ENCODE data around the gene ACVR1. TPM values are rescaled to one million over a fixed set of nuclear protein-coding genes. Genes with fewer than 3 reads are reported as not detected.

The ACVR1 gene
- total and polyA plus RNA-seq, 7 experiments from 2014 or later: 6.0 to 42.0 (median 17.8) TPM

- no peak overlapping the region for H3K4me3 Mint-ChIP-seq
- H3K9me3 Mint-ChIP-seq: no peaks in the 10 kb centered on the region
- H3K4me1 Mint-ChIP-seq: peaks cover 8 to 20% (median 14%) of the 10 kb centered on the region in 7 donors
- no peak overlapping the region for H3K4me3 ChIP-seq (ENCODE audit: low read length)
- H3K4me1 ChIP-seq (ENCODE audit: control insufficient read depth in 2 of 2, insufficient read depth in 2 of 2, low read length in 2 of 2): no peaks in the 10 kb centered on the region
- DNase-seq (no peak), ATAC-seq (no peak)
- no peak overlapping the region for H3K27ac Mint-ChIP-seq
- H3K9me3 ChIP-seq (ENCODE audit: control insufficient read depth in 2 of 3, low read length in 3 of 3): no peaks in the 10 kb centered on the region
- peaks cover 26 to 72% (median 53%) of the 10 kb centered on the region in 5 donors for H3K36me3 Mint-ChIP-seq
- H3K27me3 Mint-ChIP-seq: no peaks in the 10 kb centered on the region
- no peaks in the 10 kb centered on the region for H3K27me3 ChIP-seq (ENCODE audit: control insufficient read depth in 2 of 2, insufficient read depth in 2 of 2, low read length in 2 of 2)
- no peak overlapping the region for H3K27ac ChIP-seq (ENCODE audit: low read depth, low read length)
- POLR2A ChIA-PET: no interaction called here
- peaks cover 0 to 15% (median 5%) of the 10 kb centered on the region in 3 experiments for H3K36me3 ChIP-seq (ENCODE audit: control insufficient read depth in 2 of 3, insufficient read depth in 3 of 3, low read length in 3 of 3)
- CTCF ChIA-PET: no interaction called here
- intact Hi-C loops (cut with micrococcal nuclease): no loop called here
These were observed 60.7 kb downstream of the ACVR1 start for GRCh38 chr2:157815421-157815820.

- Mint-ChIP-seq H3K36me3 (peaks cover 27 to 67% (median 44%) of the 10 kb centered on the region in 5 donors), H3K27me3 (no peaks in the 10 kb centered on the region), H3K27ac (no peak overlapping the region), H3K9me3 (no peaks in the 10 kb centered on the region), H3K4me3 (no peak overlapping the region), H3K4me1 (peaks cover 9 to 19% (median 15%) of the 10 kb centered on the region in 7 donors)
- Histone ChIP-seq H3K9me3 (ENCODE audit: control insufficient read depth in 2 of 3, low read length in 3 of 3) (no peaks in the 10 kb centered on the region), H3K4me1 (ENCODE audit: control insufficient read depth in 2 of 2, insufficient read depth in 2 of 2, low read length in 2 of 2) (no peaks in the 10 kb centered on the region), H3K27me3 (ENCODE audit: control insufficient read depth in 2 of 2, insufficient read depth in 2 of 2, low read length in 2 of 2) (no peaks in the 10 kb centered on the region), H3K36me3 (ENCODE audit: control insufficient read depth in 2 of 3, insufficient read depth in 3 of 3, low read length in 3 of 3) (peaks cover 0 to 14% (median 5%) of the 10 kb centered on the region in 3 experiments), H3K27ac (ENCODE audit: low read depth, low read length) (no peak overlapping the region), H3K4me3 (ENCODE audit: low read length) (no peak overlapping the region)
- intact Hi-C loops (cut with micrococcal nuclease): no loop called here
- CTCF ChIA-PET: no interaction called here
- POLR2A ChIA-PET: no interaction called here
- ATAC-seq: no peak
- no peak for DNase-seq
These were observed 62.7 kb downstream of the ACVR1 start for GRCh38 chr2:157813467-157813866.

GRCh38 chr2:157810037-157810436 is 66.1 kb downstream of the ACVR1 start:
- ChIA-PET POLR2A (no interaction called here), CTCF (no interaction called here)
- no peak overlapping the region for H3K4me3 ChIP-seq (ENCODE audit: low read length)
- Mint-ChIP-seq H3K9me3 (no peaks in the 10 kb centered on the region), H3K27me3 (no peaks in the 10 kb centered on the region), H3K36me3 (peaks cover 13 to 50% (median 32%) of the 10 kb centered on the region in 5 donors), H3K4me3 (no peak overlapping the region), H3K4me1 (peaks cover 9 to 27% (median 23%) of the 10 kb centered on the region in 7 donors), H3K27ac (no peak overlapping the region)
- ATAC-seq: no peak
- no peak overlapping the region for H3K27ac ChIP-seq (ENCODE audit: low read depth, low read length)
- H3K36me3 ChIP-seq (ENCODE audit: control insufficient read depth in 2 of 3, insufficient read depth in 3 of 3, low read length in 3 of 3): no peaks in the 10 kb centered on the region
- no peaks in the 10 kb centered on the region for H3K9me3 ChIP-seq (ENCODE audit: control insufficient read depth in 2 of 3, low read length in 3 of 3)
- no peaks in the 10 kb centered on the region for H3K27me3 ChIP-seq (ENCODE audit: control insufficient read depth in 2 of 2, insufficient read depth in 2 of 2, low read length in 2 of 2)
- intact Hi-C loops (cut with micrococcal nuclease): no loop called here
- no peak for DNase-seq
- no peaks in the 10 kb centered on the region for H3K4me1 ChIP-seq (ENCODE audit: control insufficient read depth in 2 of 2, insufficient read depth in 2 of 2, low read length in 2 of 2)

GRCh38 chr2:157809212-157809611 is 66.9 kb downstream of the ACVR1 start:
- Histone ChIP-seq H3K4me1 (ENCODE audit: control insufficient read depth in 2 of 2, insufficient read depth in 2 of 2, low read length in 2 of 2) (no peaks in the 10 kb centered on the region), H3K36me3 (ENCODE audit: control insufficient read depth in 2 of 3, insufficient read depth in 3 of 3, low read length in 3 of 3) (no peaks in the 10 kb centered on the region), H3K27me3 (ENCODE audit: control insufficient read depth in 2 of 2, insufficient read depth in 2 of 2, low read length in 2 of 2) (no peaks in the 10 kb centered on the region), H3K27ac (ENCODE audit: low read depth, low read length) (no peak overlapping the region), H3K4me3 (ENCODE audit: low read length) (no peak overlapping the region), H3K9me3 (ENCODE audit: control insufficient read depth in 2 of 3, low read length in 3 of 3) (no peaks in the 10 kb centered on the region)
- DNase-seq (no peak), ATAC-seq (no peak)
- ChIA-PET POLR2A (no interaction called here), CTCF (no interaction called here)
- no peaks in the 10 kb centered on the region for H3K27me3 Mint-ChIP-seq
- no peak overlapping the region for H3K4me3 Mint-ChIP-seq
- intact Hi-C loops (cut with micrococcal nuclease): no loop called here
- H3K4me1 Mint-ChIP-seq: peaks cover 9 to 27% (median 23%) of the 10 kb centered on the region in 7 donors
- H3K27ac Mint-ChIP-seq: no peak overlapping the region
- H3K36me3 Mint-ChIP-seq: peaks cover 13 to 51% (median 36%) of the 10 kb centered on the region in 5 donors
- no peaks in the 10 kb centered on the region for H3K9me3 Mint-ChIP-seq

- peaks cover 6 to 27% (median 23%) of the 10 kb centered on the region in 7 donors for H3K4me1 Mint-ChIP-seq
- CTCF ChIA-PET: no interaction called here
- ATAC-seq (no peak), DNase-seq (no peak)
- no peak overlapping the region for H3K4me3 Mint-ChIP-seq
- no peaks in the 10 kb centered on the region for H3K27me3 Mint-ChIP-seq
- POLR2A ChIA-PET: no interaction called here
- H3K4me3 ChIP-seq (ENCODE audit: low read length): no peak overlapping the region
- intact Hi-C loops (cut with micrococcal nuclease): no loop called here
- H3K36me3 ChIP-seq (ENCODE audit: control insufficient read depth in 2 of 3, insufficient read depth in 3 of 3, low read length in 3 of 3): no peaks in the 10 kb centered on the region
- no peaks in the 10 kb centered on the region for H3K9me3 ChIP-seq (ENCODE audit: control insufficient read depth in 2 of 3, low read length in 3 of 3)
- no peaks in the 10 kb centered on the region for H3K9me3 Mint-ChIP-seq
- H3K27ac Mint-ChIP-seq: no peak overlapping the region
- H3K4me1 ChIP-seq (ENCODE audit: control insufficient read depth in 2 of 2, insufficient read depth in 2 of 2, low read length in 2 of 2): no peaks in the 10 kb centered on the region
- no peaks in the 10 kb centered on the region for H3K27me3 ChIP-seq (ENCODE audit: control insufficient read depth in 2 of 2, insufficient read depth in 2 of 2, low read length in 2 of 2)
- no peak overlapping the region for H3K27ac ChIP-seq (ENCODE audit: low read depth, low read length)
- H3K36me3 Mint-ChIP-seq: peaks cover 10 to 44% (median 32%) of the 10 kb centered on the region in 5 donors
These were observed 67.7 kb downstream of the ACVR1 start for GRCh38 chr2:157808421-157808820.

GRCh38 chr2:157806426-157807077 is 69.6 kb downstream of the ACVR1 start:
- Mint-ChIP-seq H3K4me3 (no peak overlapping the region), H3K4me1 (peaks cover 3 to 25% (median 20%) of the 10 kb centered on the region in 7 donors), H3K27me3 (no peaks in the 10 kb centered on the region), H3K27ac (no peak overlapping the region), H3K36me3 (peaks cover 5 to 46% (median 29%) of the 10 kb centered on the region in 5 donors), H3K9me3 (no peaks in the 10 kb centered on the region)
- CTCF ChIA-PET: no interaction called here
- Histone ChIP-seq H3K27me3 (ENCODE audit: control insufficient read depth in 2 of 2, insufficient read depth in 2 of 2, low read length in 2 of 2) (no peaks in the 10 kb centered on the region), H3K27ac (ENCODE audit: low read depth, low read length) (no peak overlapping the region), H3K4me3 (ENCODE audit: low read length) (no peak overlapping the region), H3K4me1 (ENCODE audit: control insufficient read depth in 2 of 2, insufficient read depth in 2 of 2, low read length in 2 of 2) (no peaks in the 10 kb centered on the region), H3K9me3 (ENCODE audit: control insufficient read depth in 2 of 3, low read length in 3 of 3) (no peaks in the 10 kb centered on the region), H3K36me3 (ENCODE audit: control insufficient read depth in 2 of 3, insufficient read depth in 3 of 3, low read length in 3 of 3) (no peaks in the 10 kb centered on the region)
- ATAC-seq (no peak), DNase-seq (no peak)
- POLR2A ChIA-PET: no interaction called here
- intact Hi-C loops (cut with micrococcal nuclease): no loop called here

GRCh38 chr2:157805519-157805918 is 70.6 kb downstream of the ACVR1 start:
- peaks cover 3 to 42% (median 28%) of the 10 kb centered on the region in 5 donors for H3K36me3 Mint-ChIP-seq
- intact Hi-C loops (cut with micrococcal nuclease): no loop called here
- H3K9me3 Mint-ChIP-seq: no peaks in the 10 kb centered on the region

More at GRCh38 chr2:157805519-157805918, 70.6 kb downstream of the ACVR1 start:
- H3K27me3 ChIP-seq (ENCODE audit: control insufficient read depth in 2 of 2, insufficient read depth in 2 of 2, low read length in 2 of 2): no peaks in the 10 kb centered on the region
- Mint-ChIP-seq H3K27me3 (no peaks in the 10 kb centered on the region), H3K27ac (no peak overlapping the region), H3K4me3 (no peak overlapping the region), H3K4me1 (peaks cover 0 to 17% (median 15%) of the 10 kb centered on the region in 7 donors)
- no peaks in the 10 kb centered on the region for H3K36me3 ChIP-seq (ENCODE audit: control insufficient read depth in 2 of 3, insufficient read depth in 3 of 3, low read length in 3 of 3)
- H3K9me3 ChIP-seq (ENCODE audit: control insufficient read depth in 2 of 3, low read length in 3 of 3): no peaks in the 10 kb centered on the region
- no peak overlapping the region for H3K27ac ChIP-seq (ENCODE audit: low read depth, low read length)
- no peaks in the 10 kb centered on the region for H3K4me1 ChIP-seq (ENCODE audit: control insufficient read depth in 2 of 2, insufficient read depth in 2 of 2, low read length in 2 of 2)
- ATAC-seq (no peak), DNase-seq (no peak)
- H3K4me3 ChIP-seq (ENCODE audit: low read length): no peak overlapping the region
- ChIA-PET CTCF (interaction anchor here (0.6 kb wide), 1 partner anchor 1616 kb away, joined by 3 read pairs; no protein-coding TSS in a partner anchor), POLR2A (no interaction called here)
